Psoas muscle (tissue), 8 donors: ENCODE data around the gene CBY3. TPM values are rescaled to one million over a fixed set of nuclear protein-coding genes. Genes with fewer than 3 reads are reported as not detected.
"Not testable (repeated sequence)": the region's sequence is repeated elsewhere in the genome, so short reads cannot be mapped to it uniquely, and the experiment has no call there.

Experiments
- ATAC-seq, 4 donors: fragments of 200-7000 bp; cut with Tn5 transposase; one replicate each; pipeline ENCODE4 v1.9.1; 2020; ENCODE audit warnings: moderate library complexity in 3 of 4, mild to moderate bottlenecking in 2 of 4
- DNase-seq, 2 donors: peaks; one replicate each; pipeline ENCODE4 v3.0.0-alpha.2; 2020
- H3K27ac ChIP-seq: fragments of 200-600 bp; one replicate; pipeline ENCODE4 v1.8.0; 2022
- H3K27me3 ChIP-seq, 3 donors: fragments of 200-600 bp in 1 of 3; one replicate each; pipeline versions ENCODE4 v1.6.1 to v1.8.0; 2013 to 2022; ENCODE audit warnings: low read length in 2 of 3, mild to moderate bottlenecking in 2 of 3, moderate library complexity in 1 of 3; ENCODE audit not compliant: insufficient read depth in 3 of 3
- H3K36me3 ChIP-seq, 2 donors: fragments of 200-600 bp in 1 of 2; one replicate each; pipeline versions ENCODE4 v1.6.1 to v1.8.0; 2013 to 2022; ENCODE audit warnings: low read depth in 1 of 2, mild to moderate bottlenecking in 1 of 2, moderate library complexity in 1 of 2; ENCODE audit not compliant: insufficient read depth in 1 of 2
- H3K4me1 ChIP-seq: fragments of 200-600 bp; one replicate; pipeline ENCODE4 v1.8.0; 2022
- H3K4me3 ChIP-seq: fragments of 200-600 bp; one replicate; pipeline ENCODE4 v1.8.0; 2022; ENCODE audit warnings: mild to moderate bottlenecking
- H3K9me3 ChIP-seq: fragments of 200-600 bp; one replicate; pipeline ENCODE4 v1.8.0; 2022
- WGBS, 3 donors: extraction: QIAGEN DNeasy Blood & Tissue Kit; methylation state at CpG; one replicate each; pipeline versions ENCODE4 v1.1.6 to v1.1.7; 2013; 5-methylcytosine and 5-hydroxymethylcytosine counted together
- intact Hi-C, 2 donors: fragments of 100-400 bp; cut with DNase I; formaldehyde crosslinking; loops; one replicate each; pipeline versions ENCODE4 v1.11.0 to v1.14.2; 2022
- polyA plus RNA-seq, 3 donors: library from polyadenylated mRNA; stranded (reverse); fragments of 200-250 nt; gene quantifications; one replicate each; pipeline ENCODE4 v1.2.3, GENCODE V29; 2013
- total RNA-seq, 4 donors: library from RNA; stranded (reverse); fragmentation: NEBNext Ultra II Directional in 2 of 4; extraction: Animal tissue kit (Norgen Biotek cat#: 25700) in 2 of 4; gene quantifications; one replicate each; pipeline versions ENCODE4 v1.2.1 to v1.2.4, GENCODE V29; 2021 to 2023
- TF ChIP-seq, protein P1 (sequence below): fragments of 200-600 bp; IDR thresholded peaks from one replicate; pipeline ENCODE4 v1.8.0; 2022; ENCODE audit warnings: antibody characterized with exemption
- donor health status: healthy with polysubstance abuse.
- donor health status: DM: no; HTN: no; CAD: no; lungs with moderate emphysema.
- donor health status: Bipolar disorder and iron deficiency.
- donor health status: healthy.
- donor health status: DM: yes; HTN: yes; CAD: no.
- donor health status: DM: no; HTN: no; CAD: no.
- donor health status: DM: no; HTN: no; CAD: no.
- donor health status: DM: yes; HTN: yes; CAD: no.

CBY3 gene
- total and polyA plus RNA-seq, 7 donors: 0.16 TPM; not detected in 6

DNA sequence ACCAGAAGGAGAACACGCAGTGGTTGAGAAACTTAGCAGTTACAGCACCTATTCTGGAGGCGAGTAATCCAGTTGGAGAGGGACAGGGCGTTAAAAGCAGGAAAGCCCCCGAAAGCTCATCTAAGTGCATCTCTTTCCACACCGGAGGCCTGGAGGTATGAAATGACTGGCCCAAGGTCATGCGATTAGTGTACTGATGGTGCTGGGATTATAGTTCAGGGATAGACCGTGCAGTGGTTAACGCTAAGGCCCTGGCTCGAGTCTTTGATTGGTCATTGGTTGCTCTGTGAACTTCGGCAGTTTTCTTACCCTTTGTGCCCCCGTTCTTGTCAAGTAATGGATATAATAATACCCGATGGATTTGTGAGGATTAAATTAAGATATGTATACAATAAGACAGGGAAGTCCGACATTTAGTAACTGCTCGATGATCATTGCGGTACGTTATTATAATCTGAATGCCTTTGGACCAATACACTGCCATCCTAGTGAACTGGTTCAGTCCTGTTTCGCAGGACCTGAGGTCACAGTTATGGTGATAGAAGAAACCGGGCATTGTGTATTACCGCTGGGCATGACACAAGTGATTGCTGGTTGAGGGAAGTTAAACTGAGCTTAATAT, 18.9 kb upstream of the CBY3 start:
- Histone ChIP-seq H3K9me3 (no peaks in the 10 kb centered on the region), H3K36me3 (peaks cover 0 to 9% of the 10 kb centered on the region in 2 donors), H3K4me1 (peaks cover 12% of the 10 kb centered on the region), H3K4me3 (peak overlapping the region; percentile 100), H3K27me3 (no peaks in the 10 kb centered on the region), H3K27ac (peak overlapping the region; percentile 100)
- peak in 2 of 4 donors; percentile 3 to 4 for ATAC-seq
- intact Hi-C loops: loop anchor here (2.0 to 5.0 kb wide), 4 partner anchors 21 to 77 kb away; partner anchors contain the start of genes MAML1 (in 2 of the 2) and HNRNPH1 (in 1 of the 2)
- WGBS, 3 donors: 2 to 4% (median 3%) methylated on average over 19 of the region's 19 CpGs
- TF ChIP-seq, protein P1, sequence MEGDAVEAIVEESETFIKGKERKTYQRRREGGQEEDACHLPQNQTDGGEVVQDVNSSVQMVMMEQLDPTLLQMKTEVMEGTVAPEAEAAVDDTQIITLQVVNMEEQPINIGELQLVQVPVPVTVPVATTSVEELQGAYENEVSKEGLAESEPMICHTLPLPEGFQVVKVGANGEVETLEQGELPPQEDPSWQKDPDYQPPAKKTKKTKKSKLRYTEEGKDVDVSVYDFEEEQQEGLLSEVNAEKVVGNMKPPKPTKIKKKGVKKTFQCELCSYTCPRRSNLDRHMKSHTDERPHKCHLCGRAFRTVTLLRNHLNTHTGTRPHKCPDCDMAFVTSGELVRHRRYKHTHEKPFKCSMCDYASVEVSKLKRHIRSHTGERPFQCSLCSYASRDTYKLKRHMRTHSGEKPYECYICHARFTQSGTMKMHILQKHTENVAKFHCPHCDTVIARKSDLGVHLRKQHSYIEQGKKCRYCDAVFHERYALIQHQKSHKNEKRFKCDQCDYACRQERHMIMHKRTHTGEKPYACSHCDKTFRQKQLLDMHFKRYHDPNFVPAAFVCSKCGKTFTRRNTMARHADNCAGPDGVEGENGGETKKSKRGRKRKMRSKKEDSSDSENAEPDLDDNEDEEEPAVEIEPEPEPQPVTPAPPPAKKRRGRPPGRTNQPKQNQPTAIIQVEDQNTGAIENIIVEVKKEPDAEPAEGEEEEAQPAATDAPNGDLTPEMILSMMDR: no peak
- no peak for DNase-seq

DNA sequence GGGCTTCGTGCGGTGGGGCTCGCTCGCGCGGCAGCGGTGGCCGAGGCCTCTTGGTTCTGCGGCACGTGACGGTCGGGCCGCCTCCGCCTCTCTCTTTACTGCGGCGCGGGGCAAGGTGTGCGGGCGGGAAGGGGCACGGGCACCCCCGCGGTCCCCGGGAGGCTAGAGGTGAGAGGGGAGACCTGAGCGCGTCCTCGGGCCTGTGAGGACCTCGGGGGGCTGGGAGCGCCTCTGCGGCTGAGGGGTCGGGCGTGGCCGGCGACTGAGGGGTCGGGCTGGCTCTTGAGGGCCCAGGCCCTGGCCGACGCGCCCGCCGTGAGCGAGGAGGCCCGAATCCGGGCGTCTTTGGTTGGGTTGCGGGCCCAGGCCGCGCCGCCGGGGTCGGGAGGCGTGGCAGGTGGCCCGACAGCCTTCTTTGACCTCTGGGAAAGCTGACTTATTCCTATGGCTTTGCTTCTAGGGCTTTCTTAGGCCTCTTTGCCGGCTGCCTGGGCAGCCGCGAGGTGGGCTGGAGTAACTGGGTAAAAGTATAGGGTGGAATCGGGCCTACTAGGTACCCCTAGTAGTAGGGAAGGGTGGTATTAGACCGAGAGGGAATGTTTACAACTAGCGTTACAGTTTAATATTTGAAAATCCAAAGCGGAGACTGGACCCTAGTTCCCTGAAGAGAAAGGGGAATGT, 18.2 kb upstream of the CBY3 start, which contains the start of gene CANX:
Gene CANX (plus strand): TSS at position 33 of the 681 bp plus-strand sequence. CDS start 6,715 bp downstream, outside the sequence.
- intact Hi-C loops: loop anchor here (2.0 to 5.0 kb wide), 4 partner anchors 20 to 77 kb away; partner anchors contain the start of genes MAML1 (in 2 of the 2) and HNRNPH1 (in 1 of the 2)
- WGBS, 3 donors: 0% methylated on average over 40 to 58 of the region's 58 CpGs
- H3K9me3 ChIP-seq: no peaks in the 10 kb centered on the region
- ATAC-seq: peak; percentile 13 to 47 (median 24)
- H3K36me3 ChIP-seq: peaks cover 0 to 4% of the 10 kb centered on the region in 2 donors
- H3K27ac ChIP-seq: peak within 1 kb of the TSS; percentile 100
- H3K4me3 ChIP-seq: peak within 1 kb of the TSS; percentile 100
- no peaks in the 10 kb centered on the region for H3K27me3 ChIP-seq
- DNase-seq: no peak
- TF ChIP-seq, protein P1: no peak
- peaks cover 12% of the 10 kb centered on the region for H3K4me1 ChIP-seq

DNA sequence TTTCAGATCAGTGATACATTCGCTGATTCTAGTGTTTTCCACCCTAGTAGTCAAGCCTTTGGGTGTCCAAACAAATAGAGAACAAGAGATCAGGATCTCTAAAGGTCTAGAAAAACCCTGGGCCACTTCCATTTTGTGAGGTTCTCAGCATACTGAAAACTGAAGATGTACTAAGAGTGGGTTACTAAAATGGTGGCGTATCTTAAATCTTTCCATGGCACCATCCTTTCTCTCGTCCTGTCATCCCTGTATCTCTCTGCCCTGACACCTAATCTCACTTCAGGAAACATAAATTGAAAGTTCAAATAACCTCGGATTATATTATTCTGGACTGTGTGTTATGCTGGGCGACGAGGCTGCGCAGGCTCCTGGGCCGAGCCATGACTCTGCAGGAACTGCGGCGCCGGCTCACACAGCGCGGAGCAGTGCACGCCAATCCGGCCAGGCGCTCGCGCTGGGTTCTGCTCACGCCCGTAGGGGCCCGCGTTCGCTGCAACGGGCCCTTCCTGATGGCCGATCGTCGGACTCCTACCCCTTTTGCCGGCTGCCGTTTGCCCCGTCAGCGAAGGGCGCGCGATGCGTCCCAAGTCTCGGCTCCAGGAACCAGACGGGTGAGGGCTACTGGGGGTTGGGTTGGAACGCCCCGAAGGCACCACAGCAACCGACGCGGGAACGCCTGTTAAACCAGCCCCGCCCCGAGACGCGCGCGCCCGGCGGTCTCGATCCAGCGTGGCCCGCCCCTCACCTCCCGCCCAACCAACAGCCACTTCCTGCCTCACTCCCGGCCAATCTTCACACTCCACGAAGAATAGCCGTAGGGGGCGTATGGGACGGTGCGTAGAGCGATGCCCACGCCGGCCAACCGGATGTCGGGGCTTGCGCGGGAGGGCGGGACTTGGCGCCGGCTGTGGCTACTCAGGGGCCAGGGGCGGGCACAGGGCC, 17.4 kb upstream of the CBY3 start:
- Histone ChIP-seq H3K27ac (peak overlapping the region; percentile 100), H3K36me3 (peaks cover 0 to under 1% of the 10 kb centered on the region in 2 donors), H3K4me1 (peaks cover 16% of the 10 kb centered on the region), H3K9me3 (no peaks in the 10 kb centered on the region), H3K27me3 (no peaks in the 10 kb centered on the region), H3K4me3 (peak overlapping the region; percentile 100)
- DNase-seq (peak; percentile 99 to 100), ATAC-seq (peak; percentile 92 to 97 (median 96))
- 1 to 2% (median 1%) methylated on average over 59 to 72 of the region's 72 CpGs for WGBS, 3 donors
- intact Hi-C loops: loop anchor here (2.0 to 5.0 kb wide), 4 partner anchors 19 to 76 kb away; partner anchors contain the start of genes MAML1 (in 2 of the 2) and HNRNPH1 (in 1 of the 2)
- TF ChIP-seq, protein P1: peak; percentile 12

DNA sequence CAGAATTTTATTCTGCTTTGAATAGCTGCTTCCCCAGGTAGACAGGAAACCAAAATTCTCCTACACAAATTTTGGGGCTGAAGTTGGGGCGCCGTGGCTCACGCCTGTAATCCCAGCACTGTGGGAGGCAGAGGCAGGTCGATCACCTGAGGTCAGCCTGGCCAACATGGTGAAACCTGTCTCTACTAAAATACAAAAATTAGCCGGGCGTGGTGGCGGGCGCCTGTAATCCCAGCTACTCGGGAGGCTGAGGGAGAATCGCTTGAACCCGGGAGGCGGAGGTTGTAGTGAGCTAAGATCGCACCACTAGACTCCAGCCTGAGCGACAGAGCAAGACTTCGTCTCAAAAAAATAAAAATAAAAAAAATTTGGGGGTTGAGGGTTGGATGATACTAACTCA, 16.7 kb upstream of the CBY3 start:
- intact Hi-C loops: loop anchor here in 1 of 2 donors (5.0 kb wide), 2 partner anchors 35 to 75 kb away; partner anchors contain the start of genes HNRNPH1 and MAML1
- H3K27me3 ChIP-seq, H3K9me3 ChIP-seq, ATAC-seq, H3K36me3 ChIP-seq, DNase-seq: not testable (repeated sequence)
- Histone ChIP-seq H3K4me1 (peaks cover 16% of the 10 kb centered on the region), H3K4me3 (peak overlapping the region; percentile 100), H3K27ac (peak overlapping the region; percentile 100)
- WGBS, 3 donors: 93 to 96% (median 95%) methylated on average over 15 of the region's 15 CpGs
